ENCODE data around the gene COL4A1.

The COL4A1 gene

DNA sequence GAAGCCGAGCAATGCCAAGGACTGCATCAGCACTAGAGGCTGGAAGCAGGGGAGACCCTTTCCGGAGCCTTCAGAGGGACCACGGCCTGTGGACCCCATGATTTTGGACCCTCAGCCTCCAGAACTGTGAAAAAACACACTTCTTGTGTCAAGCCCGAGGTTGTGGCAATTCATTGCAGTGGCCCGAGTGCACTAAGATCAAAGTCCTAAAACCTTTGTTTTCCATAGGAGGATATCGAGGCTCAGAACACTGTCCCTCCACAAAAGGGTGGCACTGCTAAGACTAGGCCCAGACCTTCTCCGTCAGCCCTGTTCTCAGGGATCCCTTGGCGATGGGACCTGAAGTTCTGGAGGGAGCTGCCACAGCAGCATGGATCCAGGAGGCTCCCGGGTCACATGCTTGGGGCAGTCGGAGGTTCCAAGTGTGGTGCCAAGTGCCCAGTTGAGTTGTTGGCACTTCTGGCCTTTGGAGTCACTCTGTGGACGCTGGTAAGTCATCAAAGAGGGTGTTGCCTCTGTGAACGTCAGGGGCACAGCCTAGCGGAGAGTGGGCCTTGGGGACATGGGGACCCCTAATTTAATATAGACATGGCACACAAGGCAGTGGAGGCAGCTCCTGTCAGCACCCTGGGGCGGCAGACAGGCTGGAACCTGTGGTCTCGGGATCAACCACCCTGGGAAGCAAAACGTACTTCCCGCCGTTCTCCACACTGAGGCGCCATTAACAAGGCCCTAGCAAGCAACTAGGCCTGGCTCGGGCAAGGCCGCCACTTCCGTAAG is 199.2 kb downstream of the COL4A1 start:
- no peak for DNase-seq

DNA sequence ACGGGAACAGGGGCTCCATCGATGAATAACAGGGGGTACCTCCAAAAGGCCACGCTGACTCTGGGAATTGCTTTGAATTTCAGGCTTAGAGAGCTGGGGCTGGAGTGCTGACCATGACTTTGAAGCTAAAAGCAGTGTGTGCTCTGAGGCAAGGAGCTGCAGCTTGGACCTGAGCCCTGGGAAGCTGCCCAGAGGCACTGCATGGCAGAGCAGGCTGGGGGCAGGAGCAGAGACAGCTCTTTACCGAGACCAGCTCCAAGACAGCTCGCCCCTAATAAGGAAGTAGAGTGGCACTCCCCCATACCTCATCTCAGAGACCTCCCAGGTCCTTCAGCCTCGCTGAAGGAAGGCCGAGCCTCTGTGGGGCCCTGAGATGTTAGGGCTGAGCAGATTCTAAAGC is 200.2 kb downstream of the COL4A1 start:
- DNase-seq: no peak

DNA sequence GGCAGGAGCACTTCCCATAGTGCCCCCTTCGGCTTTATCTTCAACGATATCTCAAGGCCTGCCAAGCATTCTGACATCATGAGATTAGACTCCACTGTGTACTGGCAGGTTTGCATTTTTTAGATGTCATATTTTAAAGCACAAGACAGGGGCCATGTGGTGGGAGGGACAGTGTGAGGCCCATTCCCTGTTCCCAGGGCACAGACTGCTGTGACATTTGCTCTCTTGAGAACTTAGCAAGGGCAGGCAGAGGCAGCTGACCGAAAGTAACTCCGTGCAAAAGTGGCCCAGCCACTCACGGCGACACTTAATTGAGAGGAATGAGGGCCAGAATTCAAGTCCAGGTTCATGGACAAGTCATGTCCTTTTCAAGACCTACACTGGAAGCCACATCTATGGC is 201.8 kb downstream of the COL4A1 start:
- DNase-seq: no peak

- DNase-seq: no peak
Measured at GRCh38 chr13:110103534-110103933, 203.4 kb downstream of the COL4A1 start.

DNA sequence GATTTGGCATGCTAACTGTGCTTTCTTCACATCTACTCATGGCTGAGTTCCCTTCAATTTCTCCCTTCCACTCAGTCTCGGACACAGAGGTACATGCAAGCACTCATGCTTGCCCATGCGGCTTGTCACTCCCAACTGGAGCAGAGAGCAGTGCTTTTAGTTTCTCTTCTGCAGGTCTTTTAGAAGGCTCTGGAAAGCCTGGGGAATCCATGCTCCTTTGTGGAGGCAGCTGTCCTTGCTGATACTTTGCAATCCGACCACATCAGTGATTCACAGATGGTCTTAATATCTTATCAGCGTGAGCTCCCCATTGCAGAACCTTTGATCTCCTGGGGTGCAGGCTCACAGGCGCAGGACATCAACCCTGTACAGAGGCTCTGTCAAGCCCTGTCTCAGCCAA is 203.9 kb downstream of the COL4A1 start:
- DNase-seq: no peak

GRCh38 chr13:110102053-110102452 is 204.9 kb downstream of the COL4A1 start:
- DNase-seq: no peak

DNA sequence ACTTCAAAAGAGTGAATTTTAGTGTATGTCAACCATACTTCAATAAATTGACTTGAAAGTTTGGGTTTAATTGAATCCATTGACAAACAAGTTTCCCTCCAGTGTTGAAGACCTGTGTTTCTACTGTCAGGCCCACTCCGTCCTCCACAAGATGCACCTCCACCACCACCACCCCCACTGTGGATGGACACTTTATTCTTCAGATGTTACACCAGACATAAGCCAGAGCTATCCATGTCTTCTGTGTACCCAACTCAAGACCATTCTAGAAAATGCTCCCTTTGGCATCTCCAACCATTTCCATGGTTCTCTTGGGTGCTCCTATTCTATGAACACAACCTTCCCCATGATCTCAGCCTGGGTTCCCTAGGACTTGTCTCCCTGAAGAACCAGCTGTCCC is 207.0 kb downstream of the COL4A1 start:
- no peak for DNase-seq
